Fibroblast of pulmonary artery (primary cell): Measurements from ENCODE around the gene POGZ.
"Not testable (repeated sequence)": the region's sequence is repeated elsewhere in the genome, so short reads cannot be mapped to it uniquely, and the experiment has no call there.

Experiments used
- DNase-seq: peaks from one replicate; pipeline ENCODE4 v3.0.0-alpha.2; 2010; ENCODE audit warnings: low read depth
- H3K4me3 ChIP-seq: replicated peaks from 2 replicates; pipeline ENCODE4 v1.5.1; 2011; ENCODE audit warnings: low read depth, mild to moderate bottlenecking, control low read depth, low read length, moderate library complexity
- TF ChIP-seq, protein P1 (sequence below): IDR thresholded peaks from 2 replicates; pipeline ENCODE4 v1.5.1; 2011; ENCODE audit warnings: mild to moderate bottlenecking, control low read depth, low read length, inconsistent platforms; ENCODE audit errors: missing control alignments

The POGZ gene

DNA sequence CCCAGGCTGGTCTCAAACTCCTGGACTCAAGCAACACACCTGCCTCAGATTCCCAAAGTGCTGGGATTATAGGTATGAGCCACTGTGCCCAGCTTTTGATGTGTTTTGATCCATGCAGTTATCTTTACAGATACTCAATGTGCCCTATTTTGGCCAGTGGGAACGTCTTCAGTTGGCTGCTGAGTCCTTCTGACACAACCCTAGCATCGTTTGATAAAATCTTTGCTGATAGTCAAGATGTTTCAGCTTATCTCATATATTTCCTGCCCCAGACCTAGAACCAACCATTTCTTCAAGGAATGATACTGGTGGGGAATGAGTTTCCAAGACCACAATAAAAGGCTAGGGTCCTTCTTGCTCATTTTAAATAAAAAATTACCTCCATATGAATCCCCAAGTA lies 11.6 kb downstream of the POGZ start:
- TF ChIP-seq, protein P1, sequence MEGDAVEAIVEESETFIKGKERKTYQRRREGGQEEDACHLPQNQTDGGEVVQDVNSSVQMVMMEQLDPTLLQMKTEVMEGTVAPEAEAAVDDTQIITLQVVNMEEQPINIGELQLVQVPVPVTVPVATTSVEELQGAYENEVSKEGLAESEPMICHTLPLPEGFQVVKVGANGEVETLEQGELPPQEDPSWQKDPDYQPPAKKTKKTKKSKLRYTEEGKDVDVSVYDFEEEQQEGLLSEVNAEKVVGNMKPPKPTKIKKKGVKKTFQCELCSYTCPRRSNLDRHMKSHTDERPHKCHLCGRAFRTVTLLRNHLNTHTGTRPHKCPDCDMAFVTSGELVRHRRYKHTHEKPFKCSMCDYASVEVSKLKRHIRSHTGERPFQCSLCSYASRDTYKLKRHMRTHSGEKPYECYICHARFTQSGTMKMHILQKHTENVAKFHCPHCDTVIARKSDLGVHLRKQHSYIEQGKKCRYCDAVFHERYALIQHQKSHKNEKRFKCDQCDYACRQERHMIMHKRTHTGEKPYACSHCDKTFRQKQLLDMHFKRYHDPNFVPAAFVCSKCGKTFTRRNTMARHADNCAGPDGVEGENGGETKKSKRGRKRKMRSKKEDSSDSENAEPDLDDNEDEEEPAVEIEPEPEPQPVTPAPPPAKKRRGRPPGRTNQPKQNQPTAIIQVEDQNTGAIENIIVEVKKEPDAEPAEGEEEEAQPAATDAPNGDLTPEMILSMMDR, result no peak
- H3K4me3 ChIP-seq, result no peak overlapping the region
- DNase-seq, result no peak

DNA sequence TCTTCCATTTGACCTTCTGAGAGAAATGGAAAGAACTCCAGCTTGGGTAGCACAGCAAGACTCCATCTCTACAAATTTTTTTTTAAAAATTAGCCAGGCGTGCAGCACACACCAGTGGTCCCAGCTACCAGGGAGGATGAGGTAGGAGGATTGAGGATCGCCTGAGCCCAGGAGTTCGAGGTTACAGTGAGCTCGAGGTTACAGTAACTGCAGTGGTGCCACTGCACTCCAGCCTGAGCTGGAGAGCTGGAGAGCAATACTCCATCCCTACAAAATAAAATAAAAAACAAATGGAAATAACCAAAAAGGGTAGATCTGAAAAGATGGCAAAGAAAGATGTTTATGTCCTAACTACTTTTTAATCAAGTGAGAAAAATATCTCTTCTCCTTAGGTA lies 14.5 kb downstream of the POGZ start:
- no peak overlapping the region for H3K4me3 ChIP-seq
- TF ChIP-seq, protein P1, result no peak
- no peak for DNase-seq

DNA sequence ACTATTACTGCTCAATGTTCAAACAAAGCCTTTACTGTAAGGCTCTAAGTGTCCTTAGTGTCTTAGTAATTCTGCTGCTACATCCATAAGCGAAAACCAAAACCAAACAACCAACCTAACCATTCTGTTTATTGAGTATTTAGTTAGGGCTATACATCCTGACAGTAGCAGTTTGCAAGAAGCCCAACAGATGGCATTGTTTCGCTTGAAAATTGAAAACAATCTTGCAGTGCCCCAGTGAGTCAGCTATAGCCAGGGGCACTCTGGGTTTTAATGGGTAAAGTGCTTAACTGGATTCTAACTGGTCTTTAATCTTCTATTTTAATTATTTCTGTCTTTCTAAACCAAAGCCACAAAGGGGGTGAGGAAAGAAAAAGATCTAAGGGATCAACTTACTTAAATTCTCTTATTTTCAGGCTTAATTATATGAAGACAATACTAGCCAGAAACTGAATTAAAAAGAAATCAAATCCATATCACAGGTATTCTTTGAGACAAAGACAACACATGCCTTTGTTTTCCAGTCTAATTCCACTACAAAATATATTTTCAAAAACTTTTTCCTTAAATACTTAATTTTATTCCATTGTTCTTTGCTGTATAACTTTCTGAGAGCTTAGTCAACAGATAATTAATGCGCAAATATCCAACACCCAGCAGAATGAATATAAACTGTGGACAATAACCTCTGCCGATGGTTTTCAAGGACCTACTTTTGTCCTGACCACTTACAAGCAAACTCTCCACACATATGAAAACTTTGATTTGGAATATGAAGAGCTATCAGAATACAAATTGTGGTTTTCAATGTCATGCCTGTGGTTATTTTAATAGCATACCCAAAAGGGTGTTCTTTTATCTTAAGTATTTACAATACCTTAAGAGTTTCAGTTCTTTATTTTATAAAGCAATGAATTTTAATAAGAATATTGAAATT lies 15.2 kb downstream of the POGZ start:
- DNase-seq, result peak; percentile 88
- TF ChIP-seq, protein P1, result peak; percentile 87
- H3K4me3 ChIP-seq, result no peak overlapping the region

DNA sequence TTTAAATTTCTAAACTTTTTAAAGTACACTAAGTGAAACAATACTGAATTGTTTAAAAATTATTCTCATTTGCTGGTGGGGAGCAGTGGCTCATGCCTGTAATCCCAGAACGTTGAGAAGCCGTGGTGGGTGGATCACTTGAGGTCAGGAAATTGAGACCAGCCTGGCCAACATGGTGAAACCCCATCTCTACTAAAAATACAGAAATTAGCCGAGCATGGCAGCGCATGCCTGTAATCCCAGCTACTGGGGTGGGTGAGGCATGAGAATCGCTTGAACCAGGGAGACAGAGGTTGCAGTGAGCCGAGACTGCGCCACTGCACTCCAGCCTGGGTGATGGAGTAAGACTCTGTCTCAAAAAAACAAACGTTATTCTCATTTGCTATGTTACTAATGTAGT lies 21.9 kb downstream of the POGZ start:
- not testable (repeated sequence) for DNase-seq, H3K4me3 ChIP-seq

DNA sequence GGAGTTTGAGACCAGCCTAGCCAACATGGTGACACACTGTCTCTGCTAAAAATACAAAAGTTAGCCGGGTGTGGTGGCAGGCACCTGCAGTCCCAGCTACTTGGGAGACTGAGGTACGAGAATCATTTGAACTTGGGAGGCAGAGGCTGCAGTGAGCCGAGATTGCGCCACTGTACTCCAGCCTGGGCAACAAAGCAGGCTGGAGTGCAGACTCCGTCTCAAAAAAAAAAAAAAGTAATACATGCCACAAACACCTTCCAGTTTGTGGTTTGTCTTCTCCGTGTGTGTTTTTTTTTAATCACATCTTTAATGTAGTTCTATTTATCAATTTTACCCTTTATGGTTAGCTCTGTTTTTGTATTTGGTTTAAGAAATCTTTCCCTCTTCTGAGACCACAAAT lies 22.3 kb downstream of the POGZ start:
- no peak for DNase-seq
- no peak overlapping the region for H3K4me3 ChIP-seq
- TF ChIP-seq, protein P1, result no peak

DNA sequence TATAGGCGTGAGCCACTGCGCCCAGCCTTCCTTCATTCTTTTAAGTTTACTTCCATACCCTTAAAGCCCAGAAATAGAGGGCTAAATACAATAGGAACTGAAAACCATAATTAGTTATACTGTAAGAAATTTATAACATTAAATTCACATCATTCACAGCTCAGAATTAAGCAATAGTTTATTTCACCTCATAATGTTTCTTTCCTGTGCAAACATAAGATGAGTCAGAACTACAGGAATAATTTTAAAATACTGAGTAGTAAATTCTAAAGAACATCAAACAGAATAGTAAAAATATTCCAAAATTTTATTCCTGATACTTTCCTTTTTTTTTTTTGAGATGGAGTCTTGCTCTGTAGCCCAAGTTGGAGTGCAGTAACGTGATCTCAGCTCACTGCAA lies 24.1 kb downstream of the POGZ start:
- H3K4me3 ChIP-seq, result no peak overlapping the region
- no peak for DNase-seq
- TF ChIP-seq, protein P1, result no peak

DNA sequence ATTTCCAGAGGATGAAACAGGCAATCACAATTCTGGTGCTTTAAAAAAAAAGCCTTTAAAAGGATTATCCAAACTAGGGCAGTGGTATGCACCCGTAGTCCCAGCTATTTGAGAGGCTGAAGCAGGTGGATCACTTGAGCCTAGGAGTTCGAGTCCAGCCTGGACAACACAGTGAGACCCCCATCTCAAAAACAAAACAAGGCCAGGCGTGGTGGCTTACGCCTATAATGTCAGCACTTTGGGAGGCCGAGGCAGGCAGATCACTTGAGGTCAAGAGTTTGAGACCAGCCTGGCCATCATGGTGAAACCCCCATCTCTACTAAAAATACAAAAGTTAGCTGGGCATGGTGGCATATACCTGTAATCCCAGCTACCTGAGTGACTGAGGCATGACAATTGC lies 25.5 kb downstream of the POGZ start:
- not testable (repeated sequence) for DNase-seq, H3K4me3 ChIP-seq

DNA sequence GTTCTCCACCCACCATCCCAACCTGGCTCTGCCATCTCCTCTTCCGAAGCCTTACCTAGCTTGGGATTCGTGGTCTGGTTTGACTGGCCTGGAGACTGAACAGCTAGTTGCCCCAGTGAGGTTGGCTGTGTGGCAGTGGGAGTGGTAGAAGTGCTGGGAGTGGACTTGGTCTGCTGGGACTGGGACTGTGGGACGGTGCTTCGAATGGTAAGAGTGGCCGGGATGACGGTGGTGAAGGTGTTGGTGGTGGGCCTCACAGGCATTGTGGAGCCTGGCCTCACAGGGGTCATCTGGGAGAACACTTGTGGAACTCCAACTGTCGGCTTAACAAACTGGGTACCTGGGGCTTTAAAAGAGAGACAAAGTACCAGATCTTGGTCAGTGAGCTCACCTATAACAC lies 31.2 kb downstream of the POGZ start:
- DNase-seq, result no peak
- H3K4me3 ChIP-seq, result no peak overlapping the region
- TF ChIP-seq, protein P1, result no peak
